ENCODE data around the gene GPC4. TPM values are rescaled to one million over a fixed set of nuclear protein-coding genes. Genes with fewer than 3 reads are reported as not detected.

GPC4 gene
- polyA plus RNA-seq, 1 donor from 2014 or later = 1.2 TPM

GRCh38 chrX:133335027-133335426, 80.3 kb downstream of the GPC4 start:
- Histone ChIP-seq H3K9ac (ENCODE audit: low read length) (no peak overlapping the region), H4K20me1 (ENCODE audit: insufficient read depth) (no peaks in the 10 kb centered on the region), H3K36me3 (ENCODE audit: insufficient read depth, low read length) (no peaks in the 10 kb centered on the region), H3K9me2 (ENCODE audit: insufficient read depth, low read length) (no peaks in the 10 kb centered on the region), H2AFZ (ENCODE audit: low read depth, low read length) (no peak overlapping the region), H3K27me3 (ENCODE audit: insufficient read depth, low read depth, low read length) (no peaks in the 10 kb centered on the region), H3K9me3 (ENCODE audit: low read length) (no peaks in the 10 kb centered on the region), H3F3A (ENCODE audit: insufficient read depth, low read length, poor library complexity, severe bottlenecking) (no peaks in the 10 kb centered on the region), H3K79me2 (replicated peaks; ENCODE audit: insufficient read depth, low read length) (peaks cover 6% of the 10 kb centered on the region), H3K4me2 (ENCODE audit: low read length) (no peak overlapping the region), H3K4me3 (ENCODE audit: low read length) (no peak overlapping the region), H3K27ac (ENCODE audit: low read length) (no peak overlapping the region)
- TF ChIP-seq EP300 (conservative IDR thresholded peaks at IDR 0.05; ENCODE audit: poor library complexity, severe bottlenecking) (no peak), EZH2 (IDR thresholded peaks at IDR 0.05; ENCODE audit: borderline replicate concordance, insufficient read depth, low read length, poor library complexity, severe bottlenecking) (no peak), POLR2AphosphoS5 (IDR thresholded peaks at IDR 0.05) (no peak), CTCF (IDR thresholded peaks at IDR 0.05; ENCODE audit: poor library complexity, severe bottlenecking) (peak; percentile 59), REST (IDR thresholded peaks at IDR 0.05; ENCODE audit: borderline replicate concordance) (no peak), TAF1 (IDR thresholded peaks at IDR 0.05; ENCODE audit: low read depth) (no peak), SMC3 (conservative IDR thresholded peaks at IDR 0.05; ENCODE audit: poor library complexity) (peak; percentile 65), RAD21 (conservative IDR thresholded peaks at IDR 0.05) (peak; percentile 58), MXI1 (conservative IDR thresholded peaks at IDR 0.05; ENCODE audit: poor library complexity, severe bottlenecking) (no peak)

- no peak for TF ChIP-seq RAD21 (conservative IDR thresholded peaks at IDR 0.05)
- Histone ChIP-seq H3K79me2 (replicated peaks; ENCODE audit: insufficient read depth, low read length) (peaks cover 3% of the 10 kb centered on the region), H3K9ac (ENCODE audit: low read length) (no peak overlapping the region), H4K20me1 (ENCODE audit: insufficient read depth) (no peaks in the 10 kb centered on the region), H3F3A (ENCODE audit: insufficient read depth, low read length, poor library complexity, severe bottlenecking) (no peaks in the 10 kb centered on the region), H3K27ac (ENCODE audit: low read length) (no peak overlapping the region), H2AFZ (ENCODE audit: low read depth, low read length) (no peak overlapping the region), H3K4me3 (ENCODE audit: low read length) (no peak overlapping the region), H3K4me2 (ENCODE audit: low read length) (no peak overlapping the region), H3K36me3 (ENCODE audit: insufficient read depth, low read length) (no peaks in the 10 kb centered on the region), H3K9me3 (ENCODE audit: low read length) (no peaks in the 10 kb centered on the region), H3K27me3 (ENCODE audit: insufficient read depth, low read depth, low read length) (no peaks in the 10 kb centered on the region), H3K9me2 (ENCODE audit: insufficient read depth, low read length) (no peaks in the 10 kb centered on the region)
Observed at GRCh38 chrX:133333154-133333750, 82.0 kb downstream of the GPC4 start.
